Ovary (tissue), 9 donors: Measurements from ENCODE around the gene TBL1XR1. TPM values are rescaled to one million over a fixed set of nuclear protein-coding genes. Genes with fewer than 3 reads are reported as not detected.

ENCODE experiments used
- DNase-seq, 5 donors: peaks; one replicate each; pipeline ENCODE4 v3.0.0-alpha.2; 2019 to 2020
- H3K27ac ChIP-seq, 2 donors: fragments of 200-600 bp; one replicate each; pipeline versions ENCODE4 v1.5.1 to v1.8.0; 2019 to 2022
- H3K27me3 ChIP-seq: fragments of 200-600 bp; one replicate; pipeline ENCODE4 v1.8.0; 2022
- H3K36me3 ChIP-seq: fragments of 200-600 bp; sonication (generic); one replicate; pipeline ENCODE4 v1.5.1; 2019
- H3K4me1 ChIP-seq: one replicate; pipeline ENCODE4 v1.8.1; 2013; ENCODE audit warnings: mild to moderate bottlenecking, moderate library complexity; ENCODE audit not compliant: insufficient read depth
- H3K4me3 ChIP-seq: fragments of 200-600 bp; sonication (generic); one replicate; pipeline ENCODE4 v1.5.1; 2017
- H3K9me3 ChIP-seq, 2 donors: fragments of 200-600 bp in 1 of 2; sonication (generic) in 1 of 2; one replicate each; pipeline versions ENCODE4 v1.5.1 to v1.8.1; 2013 to 2019; ENCODE audit warnings: mild to moderate bottlenecking in 1 of 2, moderate library complexity in 1 of 2
- CTCF ChIP-seq, 3 donors: fragments of 450-650 bp in 2 of 3; fragments of 200-600 bp in 1 of 3; IDR thresholded peaks; one replicate each; pipeline versions ENCODE4 v1.5.1 to v1.8.0; 2016 to 2022; ENCODE audit warnings: antibody characterized with exemption in 3 of 3, mild to moderate bottlenecking in 1 of 3
- EP300 ChIP-seq: sonication (generic); formaldehyde crosslinking; IDR thresholded peaks from one replicate; pipeline ENCODE4 v1.6.1; 2017; ENCODE audit warnings: antibody characterized with exemption
- POLR2A ChIP-seq: fragments of 450-650 bp; IDR thresholded peaks from one replicate; pipeline ENCODE4 v1.6.1; 2017; ENCODE audit warnings: antibody characterized with exemption, mild to moderate bottlenecking, moderate library complexity
- WGBS, 3 donors: extraction: QIAGEN DNeasy Blood & Tissue Kit in 1 of 3; methylation state at CpG; one replicate each; pipeline versions ENCODE4 v1.1.5 to v1.1.7; 2013 to 2017; 5-methylcytosine and 5-hydroxymethylcytosine counted together
- intact Hi-C, 4 donors: fragments of 100-400 bp; cut with DNase I; formaldehyde crosslinking; loops; one replicate each; pipeline versions ENCODE4 v1.11.0 to v1.15.1; 2022 to 2023
- polyA plus RNA-seq, 2 donors: library from polyadenylated mRNA; stranded (reverse); fragments of 200-250 nt in 1 of 2; fragments of 350-450 nt in 1 of 2; fragmentation: Illumina TruSeq in 1 of 2; extraction: RNeasy Lipid Tissue Mini Kit (QIAGEN cat#74804) in 1 of 2; gene quantifications; one replicate each; pipeline ENCODE4 v1.2.3, GENCODE V29; 2013 to 2014
- total RNA-seq, 7 donors: library from RNA; depleted of rRNA in 2 of 7; stranded (reverse); fragments of >200 nt in 2 of 7; fragmentation: NEBNext Ultra II Directional in 3 of 7; extraction: Animal tissue kit (Norgen Biotek cat#: 25700) in 3 of 7; gene quantifications; one replicate each; pipeline versions ENCODE4 v1.1.0 to v1.2.4, GENCODE V29; 2016 to 2023
- donor health status: DM: no; HTN: no; CAD: no; lungs with moderate emphysema.
- donor health status: DM: no; HTN: no; CAD: no.
- donor health status: Bipolar disorder and iron deficiency.
- donor health status: DM: yes; HTN: yes; CAD: no.
- donor health status: DM: no; HTN: no; CAD: no.
- donor health status: DM: yes; HTN: yes; CAD: no.

TBL1XR1 gene
- total and polyA plus RNA-seq, 9 donors, result 30.0 to 160 (median 114) TPM

GRCh38 chr3:177119829-177120228 lies 77.5 kb downstream of the TBL1XR1 start:
- H3K36me3 ChIP-seq, result no peaks in the 10 kb centered on the region
- WGBS, 3 donors, result 74 to 96% (median 78%) methylated on average over 3 of the region's 3 CpGs
- no peak overlapping the region for H3K27ac ChIP-seq
- H3K27me3 ChIP-seq, result no peaks in the 10 kb centered on the region
- no peak for TF ChIP-seq POLR2A
- TF ChIP-seq EP300, result no peak
- TF ChIP-seq CTCF (IDR thresholded peaks at IDR 0.05), result no peak
- intact Hi-C loops, result no loop called here
- no peak overlapping the region for H3K4me3 ChIP-seq
- no peak for DNase-seq
- H3K9me3 ChIP-seq, result no peaks in the 10 kb centered on the region
- H3K4me1 ChIP-seq, result peaks cover 7% of the 10 kb centered on the region

DNA sequence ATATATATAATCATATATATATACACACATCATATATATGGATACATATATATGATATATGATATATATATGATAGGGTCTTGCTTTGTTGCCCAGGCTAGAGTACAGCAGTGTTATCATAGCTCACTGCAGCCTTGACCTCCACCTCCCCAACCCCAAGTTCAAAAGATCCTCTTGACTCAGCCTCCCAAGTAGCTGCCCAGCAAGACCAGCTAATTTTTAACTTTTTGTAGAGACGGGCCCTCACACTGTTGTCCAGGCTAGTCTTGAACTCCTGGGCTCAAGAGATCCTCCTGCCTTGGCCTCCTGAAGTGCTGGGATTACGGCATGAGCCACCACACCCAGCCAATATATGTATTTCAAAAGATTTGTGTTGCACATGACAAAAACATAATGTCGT lies 83.0 kb downstream of the TBL1XR1 start:
- intact Hi-C loops, result no loop called here
- H3K36me3 ChIP-seq, result no peaks in the 10 kb centered on the region
- H3K4me1 ChIP-seq, result peaks cover 8% of the 10 kb centered on the region
- no peaks in the 10 kb centered on the region for H3K9me3 ChIP-seq
- H3K27me3 ChIP-seq, result no peaks in the 10 kb centered on the region
- H3K4me3 ChIP-seq, result no peak overlapping the region
- DNase-seq, result no peak
- TF ChIP-seq CTCF (IDR thresholded peaks at IDR 0.05), result no peak
- TF ChIP-seq POLR2A, result no peak
- no peak for TF ChIP-seq EP300
- H3K27ac ChIP-seq, result no peak overlapping the region
- WGBS, 3 donors, result 62 to 64% (median 64%) methylated on average over 3 of the region's 3 CpGs

DNA sequence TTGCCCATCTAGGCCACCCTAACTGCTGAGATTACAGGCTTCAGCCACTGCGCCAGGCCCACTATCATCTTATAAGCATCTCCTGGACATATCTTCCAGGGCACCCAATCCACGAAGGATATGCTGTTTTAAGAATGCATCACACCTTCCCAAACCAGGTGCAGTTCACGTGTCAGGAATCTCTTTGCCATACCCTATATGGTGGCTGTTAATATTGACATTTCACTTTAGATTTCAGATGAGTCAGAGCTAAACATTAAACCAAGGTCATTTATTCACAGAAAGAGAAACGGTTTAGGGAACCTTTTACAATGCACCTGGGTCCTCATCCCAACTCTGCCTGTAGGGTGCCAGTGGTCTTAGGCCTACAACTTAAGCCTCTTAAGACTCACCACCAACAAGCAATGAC lies 85.7 kb downstream of the TBL1XR1 start:
- Histone ChIP-seq H3K9me3 (no peaks in the 10 kb centered on the region), H3K4me1 (peaks cover 8% of the 10 kb centered on the region), H3K36me3 (no peaks in the 10 kb centered on the region), H3K4me3 (no peak overlapping the region), H3K27me3 (no peaks in the 10 kb centered on the region), H3K27ac (no peak overlapping the region)
- WGBS, 3 donors, result 82 to 86% (median 83%) methylated on average over 4 of the region's 4 CpGs
- intact Hi-C loops, result no loop called here
- TF ChIP-seq POLR2A (no peak), CTCF (IDR thresholded peaks at IDR 0.05) (no peak), EP300 (no peak)
- DNase-seq, result no peak

DNA sequence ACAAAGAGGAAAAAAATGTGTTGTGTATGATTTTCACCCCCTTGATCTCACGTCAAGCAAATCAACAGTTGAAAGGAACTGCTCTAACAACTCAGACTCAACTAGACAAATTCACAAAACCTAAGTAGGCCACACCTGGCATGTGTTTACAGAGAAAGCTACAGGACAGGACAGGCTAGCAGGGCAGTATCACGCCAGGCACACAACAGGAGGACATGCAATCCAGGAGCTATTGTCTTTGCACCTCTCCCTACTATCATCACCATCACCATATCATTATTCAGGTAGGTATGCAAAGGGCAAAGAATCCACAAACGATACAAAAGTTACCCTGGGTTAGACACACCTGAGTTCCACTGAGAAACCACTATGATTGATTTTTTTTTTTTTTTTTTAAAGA lies 86.4 kb downstream of the TBL1XR1 start:
- H3K27ac ChIP-seq, result no peak overlapping the region
- TF ChIP-seq EP300 (no peak), CTCF (IDR thresholded peaks at IDR 0.05) (no peak), POLR2A (no peak)
- no peaks in the 10 kb centered on the region for H3K27me3 ChIP-seq
- no peaks in the 10 kb centered on the region for H3K36me3 ChIP-seq
- intact Hi-C loops, result no loop called here
- no peak overlapping the region for H3K4me3 ChIP-seq
- peaks cover 6% of the 10 kb centered on the region for H3K4me1 ChIP-seq
- DNase-seq, result no peak
- no peaks in the 10 kb centered on the region for H3K9me3 ChIP-seq
- WGBS, 3 donors, result 74 to 78% (median 78%) methylated on average over 3 of the region's 3 CpGs

DNA sequence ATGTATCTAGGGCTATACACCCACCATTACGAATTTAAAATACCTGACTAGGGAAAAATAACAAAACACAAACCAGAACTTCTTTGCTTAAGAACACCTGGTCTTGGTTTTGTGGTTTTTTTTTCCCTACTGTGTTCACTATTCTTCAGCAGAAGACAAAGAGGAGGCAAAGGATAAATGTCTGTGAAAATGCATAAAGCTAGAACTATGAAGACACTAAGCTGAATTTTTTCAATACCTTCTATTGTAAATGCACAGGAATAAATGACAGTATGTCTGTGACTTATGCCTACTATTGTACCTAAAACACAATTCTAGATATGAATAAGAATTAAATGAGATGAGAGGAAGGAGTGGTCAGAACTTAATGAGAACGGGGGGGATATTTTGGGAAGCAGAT lies 86.9 kb downstream of the TBL1XR1 start:
- 31 to 51% (median 36%) methylated on average over 2 of the region's 2 CpGs for WGBS, 3 donors
- H3K27me3 ChIP-seq, result no peaks in the 10 kb centered on the region
- no peak overlapping the region for H3K4me3 ChIP-seq
- no peak overlapping the region for H3K27ac ChIP-seq
- no peaks in the 10 kb centered on the region for H3K36me3 ChIP-seq
- DNase-seq, result no peak
- no peaks in the 10 kb centered on the region for H3K9me3 ChIP-seq
- H3K4me1 ChIP-seq, result peaks cover 9% of the 10 kb centered on the region
- TF ChIP-seq POLR2A (no peak), EP300 (no peak), CTCF (IDR thresholded peaks at IDR 0.05) (no peak)
- intact Hi-C loops, result no loop called here
